ENCODE results near the gene RHBDL3. TPM values are rescaled to one million over a fixed set of nuclear protein-coding genes. Genes with fewer than 3 reads are reported as not detected.

Gene RHBDL3
- total and polyA plus RNA-seq, 4 donors: 0.02 to 0.17 (median 0.05) TPM; not detected in 1

DNA sequence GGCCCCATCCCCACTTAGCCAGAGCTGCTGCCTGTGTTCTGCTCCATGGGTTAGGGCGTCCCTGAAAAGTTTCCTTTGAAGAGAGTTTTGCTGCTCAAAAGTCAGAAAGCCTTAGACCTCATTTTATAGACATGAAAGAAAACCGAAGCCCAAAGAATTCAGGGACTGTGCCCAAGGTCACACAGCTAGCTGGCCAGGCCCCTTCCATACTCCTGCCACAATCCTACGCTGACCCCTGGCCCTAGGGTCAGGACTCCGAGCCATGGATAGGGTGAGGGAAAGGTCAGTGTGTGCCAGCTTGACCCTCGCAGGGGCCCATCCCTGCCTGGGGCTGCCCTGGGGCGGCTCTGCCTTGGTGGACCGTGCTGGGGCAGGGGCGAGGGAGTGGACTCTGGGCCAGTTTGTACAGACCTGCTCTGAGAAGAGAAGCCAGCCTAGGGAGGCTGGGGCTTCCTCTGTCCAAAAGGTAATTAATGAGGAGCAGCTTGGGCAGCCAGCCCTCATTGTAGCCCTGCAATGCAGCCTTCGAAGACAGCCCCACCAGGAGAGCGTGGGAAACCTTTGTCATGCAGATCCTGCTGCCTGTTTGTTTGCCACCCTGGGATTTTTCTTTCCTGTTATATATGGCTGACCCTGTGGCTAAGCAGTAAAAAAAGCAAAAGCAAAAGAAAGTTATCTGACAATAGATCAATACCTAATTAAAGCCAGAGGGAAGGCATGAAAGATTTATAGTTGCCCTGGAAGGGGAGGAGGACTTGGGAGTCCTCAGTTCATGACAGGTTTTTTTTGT is 37.4 kb downstream of the RHBDL3 start:
- WGBS: 75% methylated on average over 10 of the region's 10 CpGs
- no peak overlapping the region for H3K27ac ChIP-seq (ENCODE audit: low read depth in 1 of 2, low read length in 2 of 2)
- no peaks in the 10 kb centered on the region for H3K36me3 ChIP-seq (ENCODE audit: control insufficient read depth in 4 of 4, insufficient read depth in 3 of 4, low read depth in 1 of 4, low read length in 3 of 4)
- H3K27me3 ChIP-seq (ENCODE audit: control insufficient read depth in 4 of 4, insufficient read depth in 4 of 4, low read length in 3 of 4): no peaks in the 10 kb centered on the region
- no peak overlapping the region for H3K4me3 ChIP-seq (ENCODE audit: low read depth in 1 of 3, low read length in 3 of 3)
- TF ChIP-seq RXRA (IDR thresholded peaks at IDR 0.05) (peak; percentile 21 to 89), FOXA1 (IDR thresholded peaks at IDR 0.05) (no peak), FOXA2 (IDR thresholded peaks at IDR 0.05) (no peak), HNF4A (conservative IDR thresholded peaks at IDR 0.05) (peak; percentile 34 to 89), GABPA (IDR thresholded peaks at IDR 0.05 in 1 of 2, conservative IDR thresholded peaks at IDR 0.05 in 1 of 2) (no peak), TAF1 (conservative IDR thresholded peaks at IDR 0.05) (no peak), RAD21 (IDR thresholded peaks at IDR 0.05) (no peak), NR2F2 (IDR thresholded peaks at IDR 0.05) (peak; percentile 38), SP1 (IDR thresholded peaks at IDR 0.05) (peak; percentile 57)
- no peak overlapping the region for H3K9ac ChIP-seq (ENCODE audit: low read depth in 1 of 2, low read length in 2 of 2)
- H3K4me1 ChIP-seq (ENCODE audit: control insufficient read depth in 4 of 4, insufficient read depth in 4 of 4, low read length in 3 of 4): no peaks in the 10 kb centered on the region
- no peaks in the 10 kb centered on the region for H3K9me3 ChIP-seq (ENCODE audit: control insufficient read depth in 4 of 4, low read length in 3 of 4)
- no peak for DNase-seq (ENCODE audit: low spot score)

DNA sequence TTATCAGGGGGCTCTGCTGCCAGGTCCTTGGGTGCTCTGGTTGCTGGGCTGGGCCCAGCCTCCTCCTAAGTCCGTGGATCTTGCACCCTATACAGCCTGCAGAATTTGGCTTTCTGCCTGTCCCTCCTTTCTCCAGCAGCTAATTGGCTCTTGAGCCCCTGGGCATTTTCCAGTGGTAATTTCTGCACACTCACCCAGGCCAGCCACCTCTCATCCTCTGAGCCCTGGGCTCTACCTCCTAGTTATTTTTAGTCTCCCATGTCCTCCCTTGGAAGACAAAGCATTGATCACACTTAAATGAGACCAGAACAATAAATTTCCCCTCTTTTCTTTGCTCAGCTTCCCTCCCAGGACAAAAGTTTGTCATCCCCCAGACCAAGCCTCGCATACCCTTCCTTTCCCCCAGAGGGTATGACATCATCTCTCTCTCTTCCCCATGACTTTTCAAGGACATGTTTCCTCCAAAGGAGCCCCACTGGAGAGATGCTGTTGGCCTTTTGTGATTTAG is 38.2 kb downstream of the RHBDL3 start:
- no peak overlapping the region for H3K9ac ChIP-seq (ENCODE audit: low read depth in 1 of 2, low read length in 2 of 2)
- H3K4me3 ChIP-seq (ENCODE audit: low read depth in 1 of 3, low read length in 3 of 3): no peak overlapping the region
- H3K36me3 ChIP-seq (ENCODE audit: control insufficient read depth in 4 of 4, insufficient read depth in 3 of 4, low read depth in 1 of 4, low read length in 3 of 4): no peaks in the 10 kb centered on the region
- H3K9me3 ChIP-seq (ENCODE audit: control insufficient read depth in 4 of 4, low read length in 3 of 4): no peaks in the 10 kb centered on the region
- TF ChIP-seq HNF4G (IDR thresholded peaks at IDR 0.05): no peak
- TF ChIP-seq TAF1 (conservative IDR thresholded peaks at IDR 0.05): no peak
- no peak for TF ChIP-seq EGR1 (IDR thresholded peaks at IDR 0.05; ENCODE audit: low read depth in 2 of 2)
- no peak for TF ChIP-seq FOXA2 (IDR thresholded peaks at IDR 0.05)
- TF ChIP-seq RAD21 (IDR thresholded peaks at IDR 0.05): no peak
- TF ChIP-seq NR2F2 (IDR thresholded peaks at IDR 0.05): no peak
- no peak for TF ChIP-seq FOXA1 (IDR thresholded peaks at IDR 0.05)
- TF ChIP-seq, protein P1, sequence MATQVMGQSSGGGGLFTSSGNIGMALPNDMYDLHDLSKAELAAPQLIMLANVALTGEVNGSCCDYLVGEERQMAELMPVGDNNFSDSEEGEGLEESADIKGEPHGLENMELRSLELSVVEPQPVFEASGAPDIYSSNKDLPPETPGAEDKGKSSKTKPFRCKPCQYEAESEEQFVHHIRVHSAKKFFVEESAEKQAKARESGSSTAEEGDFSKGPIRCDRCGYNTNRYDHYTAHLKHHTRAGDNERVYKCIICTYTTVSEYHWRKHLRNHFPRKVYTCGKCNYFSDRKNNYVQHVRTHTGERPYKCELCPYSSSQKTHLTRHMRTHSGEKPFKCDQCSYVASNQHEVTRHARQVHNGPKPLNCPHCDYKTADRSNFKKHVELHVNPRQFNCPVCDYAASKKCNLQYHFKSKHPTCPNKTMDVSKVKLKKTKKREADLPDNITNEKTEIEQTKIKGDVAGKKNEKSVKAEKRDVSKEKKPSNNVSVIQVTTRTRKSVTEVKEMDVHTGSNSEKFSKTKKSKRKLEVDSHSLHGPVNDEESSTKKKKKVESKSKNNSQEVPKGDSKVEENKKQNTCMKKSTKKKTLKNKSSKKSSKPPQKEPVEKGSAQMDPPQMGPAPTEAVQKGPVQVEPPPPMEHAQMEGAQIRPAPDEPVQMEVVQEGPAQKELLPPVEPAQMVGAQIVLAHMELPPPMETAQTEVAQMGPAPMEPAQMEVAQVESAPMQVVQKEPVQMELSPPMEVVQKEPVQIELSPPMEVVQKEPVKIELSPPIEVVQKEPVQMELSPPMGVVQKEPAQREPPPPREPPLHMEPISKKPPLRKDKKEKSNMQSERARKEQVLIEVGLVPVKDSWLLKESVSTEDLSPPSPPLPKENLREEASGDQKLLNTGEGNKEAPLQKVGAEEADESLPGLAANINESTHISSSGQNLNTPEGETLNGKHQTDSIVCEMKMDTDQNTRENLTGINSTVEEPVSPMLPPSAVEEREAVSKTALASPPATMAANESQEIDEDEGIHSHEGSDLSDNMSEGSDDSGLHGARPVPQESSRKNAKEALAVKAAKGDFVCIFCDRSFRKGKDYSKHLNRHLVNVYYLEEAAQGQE (IDR thresholded peaks at IDR 0.05): no peak
- no peak for TF ChIP-seq YY1 (IDR thresholded peaks at IDR 0.05)
- no peak for TF ChIP-seq RXRA (IDR thresholded peaks at IDR 0.05)
- no peaks in the 10 kb centered on the region for H3K27me3 ChIP-seq (ENCODE audit: control insufficient read depth in 4 of 4, insufficient read depth in 4 of 4, low read length in 3 of 4)
- H3K4me1 ChIP-seq (ENCODE audit: control insufficient read depth in 4 of 4, insufficient read depth in 4 of 4, low read length in 3 of 4): no peaks in the 10 kb centered on the region
- no peak for DNase-seq (ENCODE audit: low spot score)
- no peak overlapping the region for H3K27ac ChIP-seq (ENCODE audit: low read depth in 1 of 2, low read length in 2 of 2)
- 92% methylated on average over 2 of the region's 2 CpGs for WGBS

- Histone ChIP-seq H3K36me3 (ENCODE audit: control insufficient read depth in 4 of 4, insufficient read depth in 3 of 4, low read depth in 1 of 4, low read length in 3 of 4) (no peaks in the 10 kb centered on the region), H3K27ac (ENCODE audit: low read depth in 1 of 2, low read length in 2 of 2) (no peak overlapping the region), H3K27me3 (ENCODE audit: control insufficient read depth in 4 of 4, insufficient read depth in 4 of 4, low read length in 3 of 4) (no peaks in the 10 kb centered on the region), H3K9me3 (ENCODE audit: control insufficient read depth in 4 of 4, low read length in 3 of 4) (no peaks in the 10 kb centered on the region), H3K4me3 (ENCODE audit: low read depth in 1 of 3, low read length in 3 of 3) (no peak overlapping the region), H3K4me1 (ENCODE audit: control insufficient read depth in 4 of 4, insufficient read depth in 4 of 4, low read length in 3 of 4) (no peaks in the 10 kb centered on the region), H3K9ac (ENCODE audit: low read depth in 1 of 2, low read length in 2 of 2) (no peak overlapping the region)
- no peak for DNase-seq (ENCODE audit: low spot score)
- WGBS: 89% methylated on average over 9 of the region's 9 CpGs
- TF ChIP-seq CTCF (IDR thresholded peaks at IDR 0.05; ENCODE audit: low read depth, low read length, missing input control): no peak
- no peak for TF ChIP-seq HNF4G (IDR thresholded peaks at IDR 0.05)
- no peak for TF ChIP-seq SP1 (IDR thresholded peaks at IDR 0.05)
- no peak for TF ChIP-seq GABPA (IDR thresholded peaks at IDR 0.05 in 1 of 2, conservative IDR thresholded peaks at IDR 0.05 in 1 of 2)
- no peak for TF ChIP-seq JUND (IDR thresholded peaks at IDR 0.05)
- no peak for TF ChIP-seq NR2F2 (IDR thresholded peaks at IDR 0.05)
- TF ChIP-seq EGR1 (IDR thresholded peaks at IDR 0.05; ENCODE audit: low read depth in 2 of 2): no peak
- no peak for TF ChIP-seq ATF3 (IDR thresholded peaks at IDR 0.05)
- no peak for TF ChIP-seq YY1 (IDR thresholded peaks at IDR 0.05)
- TF ChIP-seq FOXA2 (IDR thresholded peaks at IDR 0.05): no peak
- no peak for TF ChIP-seq RXRA (IDR thresholded peaks at IDR 0.05)
- TF ChIP-seq FOXA1 (IDR thresholded peaks at IDR 0.05): no peak
- TF ChIP-seq, protein P1 (IDR thresholded peaks at IDR 0.05): no peak
- TF ChIP-seq TAF1 (conservative IDR thresholded peaks at IDR 0.05): no peak
Observed at GRCh38 chr17:32305049-32305448, 39.4 kb downstream of the RHBDL3 start.
